Measurements from ENCODE around the gene CAPRIN2.
A peak's percentile ranks its signal among the peaks of the same experiment; 100 is the strongest.

The CAPRIN2 gene

DNA sequence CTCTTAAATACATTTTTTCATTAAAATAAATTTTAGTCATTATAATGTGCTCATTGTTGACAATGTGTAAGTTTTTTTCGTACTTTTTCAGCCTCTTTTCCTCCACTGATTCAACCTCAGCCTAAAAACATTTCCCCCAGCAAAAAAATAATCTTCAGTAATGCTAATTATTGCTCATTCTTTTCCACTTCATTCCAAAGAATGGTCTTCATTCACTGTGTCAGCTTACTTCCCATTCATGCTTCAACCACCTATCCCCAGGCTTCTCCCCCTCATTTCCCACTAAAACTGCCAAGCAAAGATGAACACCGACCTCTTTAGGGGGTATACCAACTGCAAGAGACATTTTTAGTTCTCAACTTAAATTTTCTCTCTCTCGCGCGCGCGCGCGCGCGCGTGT is 56.4 kb downstream of the CAPRIN2 start:
- DNase-seq, result no peak

DNA sequence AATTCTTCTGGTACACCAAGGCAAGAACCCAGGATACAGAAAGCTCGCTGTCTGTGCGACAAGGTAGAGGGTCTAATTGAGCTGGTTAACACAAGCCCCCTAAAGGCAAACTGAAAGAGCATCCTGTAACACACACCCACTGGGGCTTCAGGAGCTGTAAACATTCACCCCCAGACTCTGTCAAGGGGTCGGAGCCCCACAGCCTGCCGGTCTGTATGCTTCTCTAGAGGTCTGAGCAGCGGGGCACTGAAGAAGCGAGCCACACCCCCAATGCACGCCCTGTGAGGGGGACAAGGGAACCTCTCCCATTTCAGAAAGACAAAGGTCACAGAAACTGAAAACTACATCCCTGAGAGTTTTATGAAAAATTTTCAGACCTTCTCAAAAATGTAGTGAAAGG is 57.8 kb downstream of the CAPRIN2 start:
- DNase-seq, result no peak

DNA sequence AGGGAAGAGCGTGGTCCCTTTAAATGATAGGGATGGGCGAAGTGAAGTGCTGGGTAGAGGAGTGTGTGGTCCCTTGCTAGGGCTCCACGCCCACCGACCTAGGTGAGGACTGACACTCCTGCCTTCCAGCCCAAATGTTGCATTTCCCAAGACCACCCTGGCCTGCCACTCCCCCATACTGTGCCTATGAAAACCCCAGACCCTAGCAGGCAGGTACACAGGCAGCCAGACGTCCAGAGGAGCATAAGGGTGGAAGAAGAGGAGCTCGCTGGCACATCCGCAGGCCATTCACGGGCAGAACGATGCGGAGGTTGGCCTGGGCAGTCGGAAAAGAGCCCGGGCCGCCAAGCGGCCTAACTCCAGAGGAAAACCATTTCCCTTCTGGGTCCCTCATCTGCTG is 58.3 kb downstream of the CAPRIN2 start:
- no peak for DNase-seq

DNA sequence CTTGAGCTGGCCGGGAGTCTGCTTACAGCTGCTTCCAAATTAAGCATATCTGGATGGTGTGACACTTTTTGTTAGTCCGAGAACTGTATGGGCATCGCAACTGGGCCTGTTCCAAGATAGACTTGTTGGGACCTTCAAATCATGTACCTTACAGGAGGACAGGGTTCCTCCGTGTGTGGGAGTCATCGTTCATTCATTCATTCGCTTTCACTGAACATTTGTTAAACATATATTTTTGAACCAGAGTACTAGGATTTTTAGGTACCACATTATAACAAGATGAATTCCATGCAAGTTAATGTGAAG is 58.7 kb downstream of the CAPRIN2 start:
- DNase-seq, result no peak

DNA sequence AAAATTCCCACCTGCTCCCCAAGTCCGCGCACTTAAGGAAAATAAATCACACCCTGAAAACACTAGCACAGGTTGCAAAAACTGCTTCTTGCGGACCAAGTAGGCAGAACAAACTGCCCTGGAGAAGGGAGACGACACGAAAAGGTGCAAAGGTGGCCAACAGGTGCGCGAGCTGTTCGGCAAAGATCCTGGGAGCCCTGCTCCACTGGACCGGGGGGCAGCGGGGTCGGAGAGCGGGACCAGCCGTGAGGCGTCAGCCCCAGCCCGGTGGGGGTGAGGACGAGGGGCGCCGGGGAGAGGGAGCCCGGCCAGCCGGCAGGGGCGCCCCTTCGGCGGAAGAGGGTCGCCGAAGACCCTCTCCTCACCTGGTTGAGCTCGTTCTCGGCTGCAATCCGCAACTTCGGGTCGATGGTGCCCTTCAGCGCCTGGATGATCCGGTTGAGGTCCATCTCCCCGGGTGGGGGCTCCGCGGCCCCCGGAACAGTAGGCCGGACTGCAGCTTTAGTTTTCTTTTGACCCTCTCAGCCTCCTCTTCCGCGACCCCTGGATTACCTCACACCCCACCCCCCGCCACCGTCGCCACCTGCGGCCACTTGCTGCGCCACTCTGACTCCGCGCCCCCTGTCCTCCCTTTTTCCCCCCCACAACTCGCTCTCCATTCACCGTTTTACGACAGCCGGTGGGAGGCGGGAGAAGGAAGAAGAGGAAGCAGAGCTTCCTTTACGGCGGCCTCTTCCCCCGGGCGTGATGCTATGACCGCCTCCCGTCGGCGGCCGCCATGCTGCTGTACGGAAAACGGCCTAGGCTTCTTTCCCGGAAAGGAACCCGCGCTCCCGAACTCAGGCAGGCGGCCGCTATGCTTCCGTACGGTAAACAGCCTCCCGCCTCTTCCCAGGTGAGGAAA is 59.3 kb downstream of the CAPRIN2 start, which contains the start of gene IPO8:
IPO8 (minus strand) TSS at position 671 of the 904 bp plus-strand sequence; CDS start at position 449, 222 bp downstream.
- DNase-seq, result peak; percentile 82

DNA sequence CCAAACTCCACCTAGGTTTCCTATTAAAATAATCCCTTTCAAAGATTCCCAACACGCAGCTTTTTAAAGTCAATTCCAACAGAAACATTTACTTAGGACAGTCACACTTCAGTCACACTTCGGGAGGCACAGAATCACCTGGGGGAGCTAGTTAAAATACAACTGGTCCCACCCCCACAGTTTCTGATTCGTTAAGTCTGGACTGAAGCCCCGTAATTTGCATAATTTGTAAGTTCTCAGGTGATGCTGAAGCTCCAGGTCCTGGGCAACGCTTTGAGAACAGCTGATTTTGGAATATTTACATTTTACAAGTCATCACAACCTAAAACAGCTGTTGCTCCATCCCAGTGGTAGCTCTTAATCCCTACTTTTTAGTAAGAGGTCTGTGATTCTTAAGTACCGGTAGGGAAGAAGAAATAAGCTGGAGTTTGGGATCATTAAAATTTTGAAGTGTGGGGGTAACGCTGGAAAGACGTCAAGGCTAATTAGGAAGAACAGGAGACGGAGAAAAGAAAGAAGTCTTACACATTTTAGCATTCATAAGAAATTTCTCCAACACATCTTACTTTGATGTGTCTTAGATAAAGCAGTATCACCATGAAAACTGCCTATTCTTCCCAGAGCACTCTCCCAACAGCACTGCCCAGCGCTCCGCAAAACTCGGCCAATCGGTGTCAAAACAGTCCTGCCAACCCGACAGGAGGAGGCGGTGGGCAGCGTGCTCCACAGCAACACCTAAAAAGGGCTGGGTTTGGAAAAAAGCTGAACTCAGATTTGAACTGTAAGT is 60.1 kb downstream of the CAPRIN2 start:
- DNase-seq, result no peak

DNA sequence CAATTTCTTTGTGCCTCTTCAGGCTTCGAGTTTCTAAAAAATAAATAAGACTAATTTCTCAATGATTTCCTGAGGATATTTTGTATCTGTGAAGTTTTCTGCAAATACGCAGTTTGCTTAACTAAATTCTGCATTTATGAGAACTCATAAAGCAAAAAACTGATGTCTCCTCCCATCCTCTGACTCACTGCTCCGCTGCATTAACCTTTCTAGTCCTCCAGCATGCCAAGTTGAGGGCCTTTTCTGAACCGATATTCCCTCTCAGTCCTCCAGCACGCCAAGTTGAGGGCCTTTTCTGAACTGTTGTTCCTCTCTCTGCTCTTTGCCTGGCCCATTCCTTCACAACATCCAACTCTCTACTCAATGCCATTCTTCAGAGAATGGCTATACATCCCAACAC is 62.3 kb downstream of the CAPRIN2 start:
- DNase-seq, result no peak

DNA sequence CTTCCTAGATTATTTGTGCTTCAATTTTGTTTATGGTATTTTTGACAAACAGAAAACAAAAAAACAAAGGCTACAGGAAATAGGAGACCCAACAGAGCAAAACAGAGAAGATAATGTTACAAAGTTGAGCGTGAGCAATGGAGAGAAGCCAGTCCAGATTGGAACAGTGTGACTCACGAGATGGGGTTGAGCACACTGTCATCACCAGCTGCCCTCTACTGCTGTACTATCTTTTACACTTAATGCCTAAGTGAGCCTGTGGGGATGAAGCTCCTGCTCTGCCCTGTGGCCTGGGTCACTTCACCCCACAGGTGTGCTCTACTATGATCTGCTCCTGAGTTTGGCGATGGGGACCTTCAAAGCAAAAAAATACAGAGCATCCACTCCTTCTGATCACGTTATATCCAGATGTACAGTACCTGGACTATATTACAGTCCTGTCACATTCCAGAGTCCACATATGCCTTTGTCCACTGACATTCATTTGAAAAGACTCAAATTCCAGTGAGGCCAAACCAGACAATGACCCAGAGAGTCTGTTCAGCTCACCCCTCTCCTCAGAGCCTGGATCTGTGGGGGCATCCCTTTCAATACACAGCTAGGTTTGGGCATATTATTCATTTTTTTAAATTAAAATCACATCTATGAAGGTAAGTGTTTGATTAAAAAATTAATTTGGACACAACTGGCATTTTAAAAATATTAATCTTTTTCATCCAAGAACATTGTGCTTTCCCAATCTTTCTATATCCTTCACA is 63.5 kb downstream of the CAPRIN2 start:
- DNase-seq, result no peak

DNA sequence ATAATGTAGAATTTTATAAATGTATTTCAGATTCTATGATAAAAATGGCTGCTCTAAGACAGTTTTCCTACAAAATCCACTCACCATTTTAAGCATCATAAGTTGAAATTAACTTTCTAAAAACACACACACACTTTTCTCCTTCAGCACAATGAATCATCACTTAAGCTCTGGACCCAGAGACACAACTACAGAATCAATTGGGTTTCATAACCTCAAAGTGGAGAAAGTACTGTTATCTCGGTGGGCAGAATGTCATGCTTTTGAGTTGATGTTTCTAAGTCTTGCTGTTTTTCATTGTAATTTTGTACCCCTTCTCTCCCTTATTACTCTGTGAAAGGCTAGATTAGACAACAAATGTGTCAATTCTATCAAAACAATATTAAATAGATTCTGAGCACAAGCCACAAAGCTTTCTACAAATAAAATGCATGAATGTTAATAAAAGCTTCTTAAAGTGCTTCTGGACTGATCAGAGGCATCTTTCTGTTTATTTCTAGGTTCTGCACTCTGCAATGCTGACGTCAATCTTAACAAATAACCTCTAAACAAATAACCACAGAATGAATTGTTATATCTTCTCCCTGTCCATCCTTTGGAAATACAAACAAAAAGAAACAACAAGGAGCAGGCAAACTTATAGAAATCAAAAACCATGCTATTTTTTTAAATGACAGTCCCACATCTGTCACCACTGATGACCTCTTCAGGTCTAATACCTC is 67.3 kb downstream of the CAPRIN2 start:
- DNase-seq, result no peak

DNA sequence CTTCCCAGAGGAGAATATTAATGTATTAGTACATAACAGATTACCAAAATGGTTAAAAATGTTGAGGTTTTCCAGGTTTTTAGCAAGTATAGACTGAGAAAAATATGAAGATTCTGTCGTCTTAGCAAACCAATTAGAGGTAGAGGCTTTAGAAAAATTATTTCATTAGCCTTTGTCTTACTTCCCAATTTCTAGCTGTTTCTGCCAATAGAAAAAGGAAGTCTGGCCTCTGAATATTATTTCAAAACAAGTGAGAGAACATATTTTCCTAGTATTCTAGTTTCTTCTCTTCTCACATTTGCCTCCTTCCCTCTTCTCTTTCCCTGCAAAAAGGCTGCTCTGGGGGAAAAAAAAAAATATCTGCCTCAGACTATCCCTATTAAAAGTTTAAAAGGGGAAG is 75.5 kb downstream of the CAPRIN2 start:
- DNase-seq, result no peak

DNA sequence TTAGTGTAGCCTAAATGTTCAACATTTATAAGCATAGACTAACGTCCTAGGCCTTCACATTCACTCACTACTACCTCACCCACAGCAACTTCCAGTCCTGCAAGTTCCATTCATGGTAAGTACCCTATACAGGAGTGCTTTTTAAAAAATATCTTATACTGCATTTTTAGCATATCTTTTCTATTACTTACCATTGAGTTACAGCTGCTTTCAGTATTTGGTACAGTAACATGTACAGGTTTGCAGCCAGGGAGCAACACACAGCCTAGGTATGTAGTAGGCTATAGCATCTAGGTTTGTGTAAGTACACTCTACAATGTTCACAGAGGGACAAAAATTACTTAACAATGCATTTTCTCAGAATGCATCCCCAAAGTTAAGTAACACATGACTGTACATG is 76.5 kb downstream of the CAPRIN2 start:
- DNase-seq, result no peak

DNA sequence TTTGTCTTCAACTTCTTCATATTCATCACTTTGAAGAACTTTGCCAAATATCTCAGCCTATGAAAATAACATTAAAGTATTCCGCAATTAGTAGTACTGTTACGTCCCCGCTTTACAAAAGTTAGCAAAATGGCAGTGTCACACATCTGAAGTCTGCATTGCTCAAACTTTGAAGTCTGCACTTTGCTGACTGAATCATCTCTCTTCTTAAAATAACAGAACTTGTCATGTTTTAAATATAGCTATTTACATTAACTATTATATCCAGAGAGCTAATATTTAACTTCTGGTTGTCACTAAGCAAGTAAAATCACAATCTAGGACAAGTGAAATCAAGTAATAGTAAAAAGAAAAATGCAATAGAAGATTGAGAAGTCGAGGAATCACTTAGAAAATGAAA is 93.5 kb downstream of the CAPRIN2 start:
- DNase-seq, result no peak

Measured in activated T-cell treated with anti-CD3 and anti-CD28 coated beads for 4 hours (primary cell).